Adrenal gland (tissue), 12 donors: ENCODE measurements around the gene PRR16. TPM values are rescaled to one million over a fixed set of nuclear protein-coding genes. Genes with fewer than 3 reads are reported as not detected.
"Not testable (repeated sequence)": the region's sequence is repeated elsewhere in the genome, so short reads cannot be mapped to it uniquely, and the experiment has no call there.

Source experiments
- DNase-seq, 7 donors: peaks; one replicate each; pipeline ENCODE4 v3.0.0-alpha.2; 2019 to 2020
- H3K27ac ChIP-seq, 5 donors: fragments of 200-600 bp; sonication (generic) in 4 of 5; 1 replicate in 3 of 5; 2 replicates in 2 of 5; pipeline versions ENCODE4 v1.5.1 to v1.8.0; 2016 to 2020; ENCODE audit warnings: mild to moderate bottlenecking in 1 of 5
- H3K27me3 ChIP-seq: fragments of 200-600 bp; 2 replicates; pipeline ENCODE4 v1.8.0; 2021
- H3K36me3 ChIP-seq, 2 donors: fragments of 200-600 bp; replicated peaks in 1 of 2; 1 replicate in 1 of 2; 2 replicates in 1 of 2; pipeline versions ENCODE4 v1.5.1 to v1.8.0; 2018 to 2022
- H3K4me1 ChIP-seq, 2 donors: fragments of 200-600 bp; replicated peaks in 1 of 2; 1 replicate in 1 of 2; 2 replicates in 1 of 2; pipeline versions ENCODE4 v1.5.1 to v1.8.0; 2018 to 2021
- H3K4me3 ChIP-seq, 4 donors: fragments of 200-600 bp; sonication (generic) in 3 of 4; one replicate each; pipeline ENCODE4 v1.5.1; 2016 to 2018
- H3K9me3 ChIP-seq, 3 donors: fragments of 200-600 bp; sonication (generic) in 1 of 3; replicated peaks in 1 of 3; 1 replicate in 2 of 3; 2 replicates in 1 of 3; pipeline versions ENCODE4 v1.5.1 to v1.8.0; 2016 to 2021
- POLR2A ChIP-seq, 2 donors: fragments of 450-650 bp; IDR thresholded peaks; one replicate each; pipeline ENCODE4 v1.6.1; 2017; ENCODE audit warnings: antibody characterized with exemption in 2 of 2, mild to moderate bottlenecking in 2 of 2, moderate library complexity in 1 of 2
- WGBS, 4 donors: extraction: QIAGEN DNeasy Blood & Tissue Kit in 2 of 4; methylation state at CpG; one replicate each; pipeline versions ENCODE4 v1.1.5 to v1.1.7; 2013 to 2017; 5-methylcytosine and 5-hydroxymethylcytosine counted together
- intact Hi-C, 2 donors: fragments of 100-400 bp; cut with DNase I; formaldehyde crosslinking; loops; one replicate each; pipeline versions ENCODE4 v1.14.1 to v1.15.0; 2022 to 2023
- polyA plus RNA-seq, 3 donors: library from polyadenylated mRNA; stranded (reverse); fragments of 200-250 nt in 2 of 3; fragments of 350-450 nt in 1 of 3; fragmentation: Illumina TruSeq in 1 of 3; extraction: RNeasy Lipid Tissue Mini Kit (QIAGEN cat#74804) in 1 of 3; gene quantifications; one replicate each; pipeline ENCODE4 v1.2.3, GENCODE V29; 2013 to 2014
- total RNA-seq, 9 donors: library from RNA; depleted of rRNA in 4 of 9; stranded (reverse); fragments of >200 nt in 4 of 9; fragments of 120-200 nt in 1 of 9; fragmentation: NEBNext Ultra II Directional in 1 of 9; extraction: Animal tissue kit (Norgen Biotek cat#: 25700) in 1 of 9; gene quantifications; one replicate each; pipeline versions ENCODE4 v1.1.0 to v1.2.4, GENCODE V29; 2013 to 2023
- TF ChIP-seq, protein P1 (sequence below), 6 experiments: fragments of 450-650 bp in 4 of 6; fragments of 200-600 bp in 2 of 6; sonication (generic) in 1 of 6; IDR thresholded peaks; 1 replicate in 5 of 6; 2 replicates in 1 of 6; pipeline versions ENCODE4 v1.5.1 to v1.8.0; 2016 to 2021; ENCODE audit warnings: antibody characterized with exemption in 6 of 6, mild to moderate bottlenecking in 2 of 6, moderate library complexity in 1 of 6
- donor health status: healthy with polysubstance abuse.
- donor health status: Bipolar disorder and iron deficiency.
- donor health status: DM: yes; HTN: yes; CAD: no.
- donor health status: DM: no; HTN: no; CAD: no.
- donor health status: DM: no; HTN: no; CAD: no.
- donor health status: DM: yes; HTN: yes; CAD: no.

The PRR16 gene
- total and polyA plus RNA-seq, 12 donors: 0.17 to 22.6 (median 3.0) TPM

GRCh38 chr5:120690621-120691407 lies 226.7 kb downstream of the PRR16 start:
- Histone ChIP-seq H3K4me1 (no peaks in the 10 kb centered on the region), H3K4me3 (no peak overlapping the region), H3K27ac (no peak overlapping the region), H3K27me3 (no peaks in the 10 kb centered on the region), H3K36me3 (no peaks in the 10 kb centered on the region), H3K9me3 (no peaks in the 10 kb centered on the region)
- 66 to 72% (median 68%) methylated on average over 9 of the region's 9 CpGs for WGBS, 4 donors
- intact Hi-C loops: no loop called here
- no peak for TF ChIP-seq POLR2A (IDR thresholded peaks at IDR 0.05)
- TF ChIP-seq, protein P1, sequence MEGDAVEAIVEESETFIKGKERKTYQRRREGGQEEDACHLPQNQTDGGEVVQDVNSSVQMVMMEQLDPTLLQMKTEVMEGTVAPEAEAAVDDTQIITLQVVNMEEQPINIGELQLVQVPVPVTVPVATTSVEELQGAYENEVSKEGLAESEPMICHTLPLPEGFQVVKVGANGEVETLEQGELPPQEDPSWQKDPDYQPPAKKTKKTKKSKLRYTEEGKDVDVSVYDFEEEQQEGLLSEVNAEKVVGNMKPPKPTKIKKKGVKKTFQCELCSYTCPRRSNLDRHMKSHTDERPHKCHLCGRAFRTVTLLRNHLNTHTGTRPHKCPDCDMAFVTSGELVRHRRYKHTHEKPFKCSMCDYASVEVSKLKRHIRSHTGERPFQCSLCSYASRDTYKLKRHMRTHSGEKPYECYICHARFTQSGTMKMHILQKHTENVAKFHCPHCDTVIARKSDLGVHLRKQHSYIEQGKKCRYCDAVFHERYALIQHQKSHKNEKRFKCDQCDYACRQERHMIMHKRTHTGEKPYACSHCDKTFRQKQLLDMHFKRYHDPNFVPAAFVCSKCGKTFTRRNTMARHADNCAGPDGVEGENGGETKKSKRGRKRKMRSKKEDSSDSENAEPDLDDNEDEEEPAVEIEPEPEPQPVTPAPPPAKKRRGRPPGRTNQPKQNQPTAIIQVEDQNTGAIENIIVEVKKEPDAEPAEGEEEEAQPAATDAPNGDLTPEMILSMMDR (IDR thresholded peaks at IDR 0.05): no peak
- DNase-seq: no peak

GRCh38 chr5:120692325-120692724 lies 228.2 kb downstream of the PRR16 start:
- no peak for TF ChIP-seq POLR2A (IDR thresholded peaks at IDR 0.05)
- TF ChIP-seq, protein P1 (IDR thresholded peaks at IDR 0.05): no peak
- Histone ChIP-seq H3K9me3 (no peaks in the 10 kb centered on the region), H3K4me1 (no peaks in the 10 kb centered on the region), H3K27me3 (no peaks in the 10 kb centered on the region), H3K36me3 (no peaks in the 10 kb centered on the region), H3K4me3 (no peak overlapping the region), H3K27ac (no peak overlapping the region)
- DNase-seq: no peak
- 67 to 100% (median 79%) methylated on average over 2 of the region's 2 CpGs for WGBS, 4 donors
- intact Hi-C loops: no loop called here

DNA sequence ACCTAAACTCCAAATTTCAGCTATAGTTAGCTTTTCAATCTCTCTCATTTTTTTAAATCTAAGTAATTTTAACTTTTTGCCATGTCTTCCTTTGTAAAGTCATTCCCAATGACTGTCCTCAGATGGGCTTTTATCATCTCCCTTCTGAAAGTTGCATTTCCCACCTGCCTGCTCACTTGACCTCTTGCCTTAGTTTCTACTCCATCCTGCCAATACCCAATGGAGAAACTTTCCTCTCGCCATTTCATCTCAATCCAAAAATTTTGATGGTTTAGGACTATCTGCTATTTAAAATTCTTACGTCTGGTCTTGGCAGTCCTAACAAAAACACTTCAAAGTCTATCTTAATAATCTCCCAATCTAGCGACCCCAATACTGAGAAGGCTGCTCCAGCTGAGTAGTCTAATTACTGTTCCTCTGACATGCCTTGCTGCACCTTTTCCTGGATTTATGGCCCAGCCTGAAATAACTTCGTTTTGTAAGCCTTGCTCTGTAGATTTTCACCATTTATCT lies 231.3 kb downstream of the PRR16 start:
- no peaks in the 10 kb centered on the region for H3K9me3 ChIP-seq
- TF ChIP-seq POLR2A (IDR thresholded peaks at IDR 0.05): no peak
- TF ChIP-seq, protein P1 (IDR thresholded peaks at IDR 0.05): no peak
- H3K4me3 ChIP-seq: no peak overlapping the region
- no peaks in the 10 kb centered on the region for H3K27me3 ChIP-seq
- intact Hi-C loops: no loop called here
- no peaks in the 10 kb centered on the region for H3K4me1 ChIP-seq
- DNase-seq: no peak
- no peak overlapping the region for H3K27ac ChIP-seq
- H3K36me3 ChIP-seq: no peaks in the 10 kb centered on the region
- 57 to 72% (median 65%) methylated on average over 4 of the region's 4 CpGs for WGBS, 4 donors

DNA sequence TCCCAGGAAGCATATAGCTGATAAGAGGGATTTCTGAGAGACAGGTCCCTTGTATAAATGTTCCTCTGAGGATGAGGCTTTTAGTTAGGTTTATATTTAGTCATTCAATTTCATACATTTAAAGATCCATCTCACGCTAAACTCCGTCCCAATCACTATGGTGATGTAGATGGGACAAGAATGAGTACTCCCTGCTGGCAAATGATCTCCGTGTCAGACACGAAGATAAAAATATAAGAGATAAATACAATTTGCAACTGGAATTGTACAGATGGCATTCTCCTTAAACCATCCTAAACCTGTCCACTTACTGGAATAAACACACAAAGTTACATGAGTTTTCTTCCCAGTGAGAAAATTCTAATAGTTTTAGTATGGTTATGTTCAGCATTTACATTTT lies 233.0 kb downstream of the PRR16 start:
- intact Hi-C loops: no loop called here
- Histone ChIP-seq H3K9me3 (no peaks in the 10 kb centered on the region), H3K4me1 (no peaks in the 10 kb centered on the region), H3K27ac (no peak overlapping the region), H3K4me3 (no peak overlapping the region), H3K27me3 (no peaks in the 10 kb centered on the region), H3K36me3 (no peaks in the 10 kb centered on the region)
- 66 to 72% (median 70%) methylated on average over 4 of the region's 4 CpGs for WGBS, 4 donors
- no peak for TF ChIP-seq POLR2A (IDR thresholded peaks at IDR 0.05)
- no peak for DNase-seq

DNA sequence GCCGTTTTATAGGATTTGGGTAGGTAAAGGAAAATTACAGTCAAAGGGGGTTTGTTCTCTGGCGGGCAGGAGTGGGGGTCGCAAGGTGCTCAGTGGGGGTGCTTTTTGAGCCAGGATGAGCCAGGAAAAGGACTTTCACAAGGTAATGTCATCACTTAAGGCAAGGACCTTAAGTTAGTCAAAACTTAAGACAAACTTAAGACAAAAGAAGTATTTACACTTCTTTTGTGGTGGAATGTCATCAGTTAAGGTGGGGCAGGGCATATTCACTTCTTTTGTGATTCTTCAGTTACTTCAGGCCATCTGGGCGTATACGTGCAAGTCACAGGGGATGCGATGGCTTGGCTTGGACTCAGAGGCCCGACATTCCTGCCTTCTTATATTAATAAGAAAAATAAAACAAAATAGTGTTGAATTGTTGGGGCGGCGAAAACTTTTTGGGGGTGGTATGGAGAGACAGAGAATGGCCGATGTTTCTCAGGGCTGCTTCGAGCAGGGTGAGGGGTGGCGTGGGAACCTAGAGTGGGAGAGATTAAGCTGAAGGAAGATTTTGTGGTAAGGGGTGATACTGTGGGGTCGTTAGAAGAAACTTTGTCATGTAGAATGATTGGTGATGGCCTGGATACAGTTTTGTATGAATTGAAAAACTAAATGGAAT lies 233.7 kb downstream of the PRR16 start:
- H3K4me1 ChIP-seq, H3K9me3 ChIP-seq, DNase-seq, H3K27me3 ChIP-seq, H3K27ac ChIP-seq, intact Hi-C loops, H3K36me3 ChIP-seq, H3K4me3 ChIP-seq: not testable (repeated sequence)
- 69 to 79% (median 74%) methylated on average over 10 to 13 of the region's 13 CpGs for WGBS, 4 donors

DNA sequence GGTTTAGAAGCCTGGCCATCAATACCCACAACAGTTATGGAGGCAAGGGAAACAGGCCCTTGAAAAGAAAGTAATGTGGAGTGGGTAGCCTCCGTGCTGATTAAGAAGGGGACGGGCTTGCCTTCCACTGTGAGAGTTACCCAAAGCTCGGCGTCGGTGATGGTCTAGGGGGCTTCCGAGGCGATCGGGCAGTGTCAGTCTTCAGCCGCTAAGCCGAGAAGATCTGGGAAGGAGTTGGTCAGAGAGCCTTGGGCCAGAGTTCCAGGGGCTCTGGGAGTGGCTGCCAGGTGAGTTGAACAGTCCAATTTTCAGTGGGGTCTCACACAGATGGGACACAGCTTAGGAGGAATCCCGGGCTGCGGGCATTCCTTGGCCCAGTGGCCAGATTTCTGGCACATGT lies 236.6 kb downstream of the PRR16 start:
- H3K9me3 ChIP-seq, DNase-seq, H3K4me1 ChIP-seq, H3K36me3 ChIP-seq, H3K27me3 ChIP-seq, intact Hi-C loops, H3K4me3 ChIP-seq, H3K27ac ChIP-seq: not testable (repeated sequence)
- 79 to 89% (median 86%) methylated on average over 10 to 12 of the region's 12 CpGs for WGBS, 4 donors

DNA sequence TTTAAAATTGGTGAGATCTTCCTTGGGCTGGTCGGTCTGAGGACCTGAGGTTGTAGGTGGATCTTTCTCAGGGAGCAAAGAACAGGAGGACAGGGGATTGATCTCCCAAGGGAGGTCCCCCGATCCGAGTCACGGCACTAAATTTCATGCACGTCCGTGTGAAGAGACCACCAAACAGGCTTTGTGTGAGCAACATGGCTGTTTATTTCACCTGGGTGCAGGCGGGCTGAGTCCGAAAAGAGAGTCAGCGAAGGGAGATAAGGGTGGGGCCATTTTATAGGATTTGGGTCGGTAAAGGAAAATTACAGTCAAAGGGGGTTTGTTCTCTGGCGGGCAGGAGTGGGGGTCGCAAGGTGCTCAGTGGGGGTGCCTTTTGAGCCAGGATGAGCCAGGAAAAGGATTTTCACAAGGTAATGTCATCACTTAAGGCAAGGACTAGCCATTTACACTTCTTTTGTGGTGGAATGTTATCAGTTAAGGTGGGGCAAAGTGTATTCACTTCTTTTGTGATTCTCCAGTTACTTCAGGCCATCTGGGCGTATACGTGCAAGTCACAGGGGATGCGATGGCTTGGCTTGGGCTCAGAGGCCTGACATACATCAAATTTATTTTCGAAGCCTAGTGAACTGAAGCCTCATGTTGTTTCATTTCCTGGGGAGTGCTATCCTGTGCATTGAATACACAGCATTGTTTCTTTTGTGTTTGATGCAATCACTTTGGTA lies 238.9 kb downstream of the PRR16 start:
- H3K27ac ChIP-seq, H3K9me3 ChIP-seq, H3K36me3 ChIP-seq, DNase-seq, intact Hi-C loops, H3K27me3 ChIP-seq, H3K4me3 ChIP-seq, H3K4me1 ChIP-seq: not testable (repeated sequence)
- WGBS, 4 donors: 33 to 48% (median 38%) methylated on average over 6 to 16 of the region's 16 CpGs
